ENCODE data around the gene ANKRD52. TPM values are rescaled to one million over a fixed set of nuclear protein-coding genes. Genes with fewer than 3 reads are reported as not detected.

The ANKRD52 gene
- total and polyA plus RNA-seq, 2 of the 8 experiments (the other 6 are each of a cell fraction or from before 2014, with no cell fraction given) = 14.0 to 36.3 TPM

- Histone ChIP-seq H2BK20ac (ENCODE audit: low read length) (no peak overlapping the region), H3K14ac (ENCODE audit: insufficient read length) (no peak overlapping the region), H3K9ac (replicated peaks in 1 of 4; ENCODE audit: extremely low read depth in 1 of 4, low read depth in 3 of 4, low read length in 3 of 4) (no peak overlapping the region), H3K79me2 (ENCODE audit: control insufficient read depth in 1 of 2, insufficient read depth in 2 of 2, low read length in 2 of 2) (no peaks in the 10 kb centered on the region), H2BK15ac (ENCODE audit: low read length) (no peak overlapping the region), H2AFZ (ENCODE audit: low read length) (no peak overlapping the region), H2BK5ac (ENCODE audit: low read depth, low read length) (no peak overlapping the region), H3K36me3 (ENCODE audit: control insufficient read depth in 2 of 4, insufficient read depth in 4 of 4, low read length in 3 of 4) (peaks cover 12 to 52% (median 33%) of the 10 kb centered on the region in 4 experiments; a peak in 7 of 8 replicates), H2BK12ac (ENCODE audit: low read depth, low read length) (no peak overlapping the region), H4K5ac (ENCODE audit: insufficient read length, low read depth, low read length) (no peak overlapping the region), H3K23me2 (ENCODE audit: low read depth, low read length) (no peaks in the 10 kb centered on the region), H3K9me3 (ENCODE audit: insufficient read depth in 2 of 2, low read depth in 1 of 2, low read length in 1 of 2) (no peaks in the 10 kb centered on the region), H3K56ac (replicated peaks; ENCODE audit: insufficient read length, low read depth, low read length) (no peak overlapping the region), H4K20me1 (replicated peaks in 1 of 2; ENCODE audit: control insufficient read depth in 1 of 2, insufficient read depth in 2 of 2, low read length in 2 of 2) (no peaks in the 10 kb centered on the region), H3K4me1 (replicated peaks in 1 of 4; ENCODE audit: control insufficient read depth in 3 of 4, insufficient read depth in 4 of 4, low read length in 3 of 4) (no peaks in the 10 kb centered on the region), H2AK5ac (ENCODE audit: low read depth, low read length) (no peak overlapping the region), H3K27ac (ENCODE audit: low read depth, low read length) (no peak overlapping the region), H4K91ac (replicated peaks; ENCODE audit: insufficient read length, low read length) (no peak overlapping the region), H3K4me2 (ENCODE audit: insufficient read depth in 1 of 2, low read depth in 2 of 2, low read length in 2 of 2) (no peak overlapping the region; a peak in 1 of 4 replicates), H4K8ac (ENCODE audit: extremely low read depth, insufficient read depth, low read length) (no peak overlapping the region), H3K4me3 (ENCODE audit: extremely low read depth in 1 of 4, insufficient read depth in 2 of 4, low read depth in 3 of 4, low read length in 4 of 4) (no peak overlapping the region), H3K23ac (ENCODE audit: insufficient read length) (no peak overlapping the region), H3K79me1 (ENCODE audit: low read depth, low read length) (no peaks in the 10 kb centered on the region), H2BK120ac (replicated peaks; ENCODE audit: low read depth, low read length) (no peak overlapping the region), H3K27me3 (replicated peaks in 1 of 4; ENCODE audit: control insufficient read depth in 3 of 4, extremely low read depth in 1 of 4, insufficient read depth in 3 of 4, low read length in 3 of 4) (no peaks in the 10 kb centered on the region), H3K4ac (replicated peaks; ENCODE audit: insufficient read length, low read depth, low read length) (no peak overlapping the region), H3K18ac (ENCODE audit: extremely low read depth, low read length) (no peak overlapping the region)
- 83% methylated on average over 4 of the region's 4 CpGs; no CpG with 5 or more reads in 1 of the 2 experiments for WGBS, 2 experiments (ENCODE audit: extremely low coverage in 1 of 2, insufficient coverage in 1 of 2, insufficient read length in 1 of 2, insufficient replicate concordance in 2 of 2, low coverage in 1 of 2, low lambda C conversion rate in 2 of 2, missing lambda C conversion rate in 1 of 2)
- ChIA-PET POLR2A (ENCODE audit: partially characterized antibody) (interaction anchor here (0.7 to 3.3 kb wide), 12 partner anchors 10 to 239 kb away, joined by 3 to 14 read pairs (median 4); partner anchors contain the start of genes ANKRD52, CNPY2 and COQ10A), CTCF (ENCODE audit: partially characterized antibody) (interaction anchor here (0.6 to 1.7 kb wide), 11 partner anchors 8 to 89 kb away, joined by 3 to 5 read pairs (median 4); partner anchors contain the start of genes COQ10A and STAT2)
- FAIRE-seq = no peak
- no peak for DNase-seq (ENCODE audit: low read depth in 1 of 2, low spot score in 2 of 2)
- TF ChIP-seq HDAC2 (IDR thresholded peaks at IDR 0.05; ENCODE audit: borderline replicate concordance in 1 of 2, low read depth in 2 of 2, low read length in 2 of 2) (no peak), NRF1 (IDR thresholded peaks at IDR 0.05; ENCODE audit: low read depth, low read length) (no peak), EZH2 (IDR thresholded peaks at IDR 0.05; ENCODE audit: low read depth, low read length, severe bottlenecking) (no peak), FOSL1 (IDR thresholded peaks at IDR 0.05; ENCODE audit: insufficient read depth, low read depth, low read length) (no peak), SIRT6 (IDR thresholded peaks at IDR 0.05; ENCODE audit: low read length) (no peak), TBP (IDR thresholded peaks at IDR 0.05; ENCODE audit: low read depth, low read length) (no peak), EP300 (IDR thresholded peaks at IDR 0.05; ENCODE audit: borderline replicate concordance in 1 of 2, low read depth in 2 of 2, low read length in 2 of 2) (no peak), PHF8 (conservative IDR thresholded peaks at IDR 0.05; ENCODE audit: low read depth, low read length) (no peak), CHD1 (IDR thresholded peaks at IDR 0.05; ENCODE audit: low read depth, low read length) (no peak), NANOG (IDR thresholded peaks at IDR 0.05; ENCODE audit: insufficient read depth, low read depth, low read length, poor library complexity, severe bottlenecking) (no peak), RNF2 (IDR thresholded peaks at IDR 0.05; ENCODE audit: borderline replicate concordance, low read depth, low read length, missing control alignments, poor library complexity, severe bottlenecking) (no peak)
Measured at GRCh38 chr12:56286044-56286830, 28.1 kb upstream of the ANKRD52 start.

All from H1 (cell line).